Measurements from ENCODE around the gene COL23A1.

COL23A1 gene

DNA sequence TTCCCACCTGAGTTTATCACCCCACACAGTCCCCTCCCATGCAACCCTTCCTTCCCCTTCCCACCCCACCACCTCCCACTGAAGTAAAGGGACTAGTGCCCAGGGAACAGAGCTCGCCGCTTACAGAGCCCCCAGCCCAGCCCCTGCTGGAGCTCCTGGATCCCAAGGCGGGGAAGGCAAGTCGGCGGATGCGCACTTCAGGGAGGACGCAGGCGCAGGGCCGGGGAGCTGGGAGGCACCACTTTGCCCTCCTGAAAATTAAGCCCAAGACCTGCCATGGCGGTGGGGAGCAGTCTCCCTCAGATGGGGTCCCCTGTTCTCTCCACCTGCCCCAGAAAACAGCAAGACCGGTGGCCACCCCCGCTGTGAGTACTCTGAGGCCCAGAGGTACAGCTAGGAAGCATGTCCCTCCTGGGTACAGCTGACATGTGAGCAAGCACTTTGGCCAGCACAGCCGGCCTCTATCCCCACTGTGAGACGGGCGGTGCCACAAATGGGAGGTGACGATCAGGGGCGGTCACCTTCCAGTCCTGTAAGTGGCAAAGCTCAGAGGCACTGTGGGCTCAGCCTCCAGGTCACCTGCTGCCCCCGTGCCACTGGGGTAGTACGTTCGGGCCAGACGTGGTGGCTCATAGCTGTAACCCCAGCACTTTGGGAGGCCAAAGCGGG is 45.9 kb downstream of the COL23A1 start:
- H3K4me3 ChIP-seq (ENCODE audit: low read depth, low read length), result no peak overlapping the region
- TF ChIP-seq, protein P1, sequence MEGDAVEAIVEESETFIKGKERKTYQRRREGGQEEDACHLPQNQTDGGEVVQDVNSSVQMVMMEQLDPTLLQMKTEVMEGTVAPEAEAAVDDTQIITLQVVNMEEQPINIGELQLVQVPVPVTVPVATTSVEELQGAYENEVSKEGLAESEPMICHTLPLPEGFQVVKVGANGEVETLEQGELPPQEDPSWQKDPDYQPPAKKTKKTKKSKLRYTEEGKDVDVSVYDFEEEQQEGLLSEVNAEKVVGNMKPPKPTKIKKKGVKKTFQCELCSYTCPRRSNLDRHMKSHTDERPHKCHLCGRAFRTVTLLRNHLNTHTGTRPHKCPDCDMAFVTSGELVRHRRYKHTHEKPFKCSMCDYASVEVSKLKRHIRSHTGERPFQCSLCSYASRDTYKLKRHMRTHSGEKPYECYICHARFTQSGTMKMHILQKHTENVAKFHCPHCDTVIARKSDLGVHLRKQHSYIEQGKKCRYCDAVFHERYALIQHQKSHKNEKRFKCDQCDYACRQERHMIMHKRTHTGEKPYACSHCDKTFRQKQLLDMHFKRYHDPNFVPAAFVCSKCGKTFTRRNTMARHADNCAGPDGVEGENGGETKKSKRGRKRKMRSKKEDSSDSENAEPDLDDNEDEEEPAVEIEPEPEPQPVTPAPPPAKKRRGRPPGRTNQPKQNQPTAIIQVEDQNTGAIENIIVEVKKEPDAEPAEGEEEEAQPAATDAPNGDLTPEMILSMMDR (IDR thresholded peaks at IDR 0.05; ENCODE audit: low read depth, low read length, missing control alignments), result no peak
- no peak for DNase-seq (ENCODE audit: low read depth)

DNA sequence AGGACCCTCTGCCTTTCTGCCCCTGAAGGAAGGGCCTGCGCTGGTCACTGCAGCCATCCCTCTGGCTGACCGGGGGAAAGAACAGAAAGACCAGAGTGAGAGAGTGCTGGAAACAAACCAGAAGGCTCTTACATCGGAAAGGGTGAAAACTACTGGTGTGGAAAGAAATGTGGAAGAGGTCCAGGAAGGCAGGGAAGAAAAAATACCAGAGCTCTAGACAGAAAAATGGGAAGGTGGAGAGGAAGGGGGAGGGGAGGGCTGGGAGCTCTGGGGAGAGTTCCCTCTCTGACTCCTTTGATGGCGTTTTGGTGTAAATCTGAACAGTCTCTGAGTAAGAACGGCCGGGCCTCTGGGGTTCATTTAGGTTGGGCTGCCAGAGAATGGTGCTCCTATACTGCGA is 47.7 kb downstream of the COL23A1 start:
- DNase-seq (ENCODE audit: low read depth), result no peak
- no peak overlapping the region for H3K4me3 ChIP-seq (ENCODE audit: low read depth, low read length)
- TF ChIP-seq, protein P1 (IDR thresholded peaks at IDR 0.05; ENCODE audit: low read depth, low read length, missing control alignments), result no peak

DNA sequence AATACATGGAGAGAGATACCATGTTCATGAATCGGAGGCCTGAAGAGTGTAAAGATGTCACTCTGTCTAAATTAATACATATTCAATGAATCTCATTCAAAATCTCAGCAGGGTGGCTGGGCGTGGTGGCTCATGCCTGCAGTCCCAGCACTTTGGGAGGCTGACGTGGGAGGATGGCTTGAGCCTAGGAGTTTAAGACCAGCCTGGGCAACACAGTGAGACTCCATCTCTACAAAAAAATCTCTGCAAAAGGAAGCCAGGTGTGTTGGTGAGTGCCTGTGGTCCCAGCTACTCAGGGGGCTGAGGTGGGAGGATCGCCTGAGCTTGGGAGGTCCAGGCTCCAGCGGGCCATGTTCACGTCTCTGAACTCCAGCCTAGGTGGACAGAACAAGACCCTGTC is 49.7 kb downstream of the COL23A1 start:
- DNase-seq (ENCODE audit: low read depth), result no peak
- TF ChIP-seq, protein P1 (IDR thresholded peaks at IDR 0.05; ENCODE audit: low read depth, low read length, missing control alignments), result no peak
- no peak overlapping the region for H3K4me3 ChIP-seq (ENCODE audit: low read depth, low read length)

DNA sequence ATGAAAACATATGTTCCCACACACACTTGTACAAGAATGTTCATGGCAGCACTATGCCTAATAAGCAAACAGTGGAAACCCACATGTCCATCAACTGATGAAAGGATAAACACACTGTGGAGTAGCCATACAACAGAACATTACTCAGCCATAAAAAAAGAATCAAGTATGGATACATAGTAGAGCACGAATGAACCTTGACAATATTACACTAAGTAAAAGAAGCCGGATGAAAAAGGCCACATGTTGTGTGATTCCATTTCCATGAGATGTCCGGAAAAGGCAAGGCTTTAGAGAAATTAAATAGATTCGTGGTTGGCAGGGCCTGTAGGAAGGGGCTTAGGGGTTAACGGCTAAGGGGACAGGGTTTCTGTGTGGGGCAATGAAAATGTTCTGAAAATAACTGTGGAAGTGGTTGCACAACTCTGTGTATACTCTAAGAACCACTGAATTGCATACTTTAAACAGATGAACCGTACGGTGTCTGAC is 51.4 kb downstream of the COL23A1 start:
- no peak for DNase-seq (ENCODE audit: low read depth)
- TF ChIP-seq, protein P1 (IDR thresholded peaks at IDR 0.05; ENCODE audit: low read depth, low read length, missing control alignments), result no peak
- H3K4me3 ChIP-seq (ENCODE audit: low read depth, low read length), result no peak overlapping the region

DNA sequence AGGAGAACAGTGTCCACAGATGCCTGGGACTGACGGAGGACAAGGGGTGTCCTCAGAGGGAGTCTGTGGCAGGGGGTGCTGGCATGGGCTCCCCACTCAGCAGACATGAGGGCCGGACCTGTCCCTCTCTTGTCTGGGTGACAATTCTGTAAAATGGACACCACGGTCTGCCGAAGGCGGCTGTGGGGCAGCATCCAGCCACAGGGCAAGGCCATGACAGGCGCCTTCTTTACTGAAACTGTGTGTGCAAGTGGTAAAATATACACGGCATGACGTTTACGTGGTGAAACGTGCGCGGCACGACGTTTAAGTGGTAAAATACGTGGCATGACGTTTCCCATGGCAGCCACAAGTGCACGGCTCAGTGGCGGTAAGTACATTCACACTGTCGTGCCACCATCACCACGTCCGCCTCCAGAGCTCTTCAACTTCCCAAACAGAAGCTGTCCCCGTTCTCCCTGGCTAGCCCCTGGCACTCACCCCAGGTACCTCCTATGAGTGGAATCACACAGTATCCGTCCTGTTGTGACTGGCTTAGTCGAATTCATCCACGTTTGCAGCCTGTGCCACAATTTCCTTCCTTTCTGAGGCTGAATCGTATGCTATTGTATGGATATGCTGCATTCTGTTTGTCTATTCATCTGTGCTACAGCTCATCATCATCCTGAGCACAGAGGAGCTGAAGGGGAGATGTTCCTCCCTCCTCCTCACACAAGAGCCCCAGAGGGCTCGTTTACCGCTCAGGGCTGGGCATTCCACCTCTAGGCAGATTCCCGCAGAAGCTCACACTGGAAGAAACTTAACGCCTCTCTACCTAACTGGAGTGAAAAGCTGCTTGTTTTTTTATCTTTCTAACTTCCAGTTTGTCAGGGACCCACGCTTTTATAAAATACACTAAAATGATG is 52.5 kb downstream of the COL23A1 start:
- H3K4me3 ChIP-seq (ENCODE audit: low read depth, low read length), result no peak overlapping the region
- no peak for DNase-seq (ENCODE audit: low read depth)
- TF ChIP-seq, protein P1 (IDR thresholded peaks at IDR 0.05; ENCODE audit: low read depth, low read length, missing control alignments), result no peak

DNA sequence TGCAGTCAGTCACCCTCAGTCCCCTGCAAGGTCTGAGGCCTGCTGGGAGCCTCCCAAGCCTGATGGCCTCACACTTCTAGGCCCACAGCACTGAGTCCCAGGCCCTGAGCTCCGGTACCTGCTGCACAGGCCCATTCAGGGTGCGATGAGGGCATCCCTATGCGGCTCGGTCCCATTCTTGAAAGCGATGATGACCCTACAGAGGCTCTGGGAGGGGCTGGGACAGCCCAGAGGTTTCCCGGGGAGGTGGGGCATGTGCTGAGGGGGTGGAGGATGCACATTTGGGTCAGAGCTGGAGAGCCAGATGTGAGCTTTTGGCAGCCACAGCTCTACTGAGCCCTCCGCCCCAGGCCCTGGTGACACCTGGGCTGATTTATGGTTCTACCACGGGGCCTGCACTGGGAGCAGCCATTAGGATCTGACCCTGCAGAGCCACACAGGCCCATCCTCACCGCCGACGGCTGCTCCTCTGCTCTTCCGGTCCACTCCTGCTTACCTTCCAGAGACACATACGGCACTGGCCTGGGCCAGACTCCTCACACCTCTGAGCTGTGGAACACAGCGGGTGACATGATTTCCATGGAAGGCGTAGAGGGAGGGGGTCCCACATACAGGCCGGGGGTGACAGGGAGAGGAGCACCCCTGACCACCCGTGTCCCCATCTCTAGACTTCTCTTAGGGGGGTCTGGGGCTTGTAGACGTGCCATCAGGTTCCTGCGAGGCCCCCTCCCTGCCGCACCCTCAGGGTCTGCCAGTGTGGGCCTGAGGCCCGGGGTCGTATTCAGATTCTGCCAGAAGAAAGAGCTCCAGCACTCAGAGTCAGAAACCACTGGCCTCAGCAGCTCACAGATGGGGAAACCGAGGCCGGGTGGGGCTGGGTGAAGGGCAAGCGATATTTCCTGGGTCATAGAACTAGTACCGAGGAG is 53.4 kb downstream of the COL23A1 start:
- no peak overlapping the region for H3K4me3 ChIP-seq (ENCODE audit: low read depth, low read length)
- TF ChIP-seq, protein P1 (IDR thresholded peaks at IDR 0.05; ENCODE audit: low read depth, low read length, missing control alignments), result no peak
- DNase-seq (ENCODE audit: low read depth), result no peak
